Osteocyte (in vitro differentiated cells): Measurements from ENCODE around the gene KLHL2. TPM values are rescaled to one million over a fixed set of nuclear protein-coding genes. Genes with fewer than 3 reads are reported as not detected.
"Not testable (repeated sequence)": the region's sequence is repeated elsewhere in the genome, so short reads cannot be mapped to it uniquely, and the experiment has no call there.

Experiments
- DNase-seq: peaks from one replicate; pipeline ENCODE4 v3.0.0; 2021; ENCODE audit warnings: mixed read lengths; ENCODE audit not compliant: unreplicated experiment; ENCODE audit errors: extremely low spot score
- H3K27ac Mint-ChIP-seq: one replicate; pipeline ENCODE4 v1.8.0; 2021; ENCODE audit warnings: mild to moderate bottlenecking, mixed read lengths; ENCODE audit not compliant: unreplicated experiment
- H3K27me3 Mint-ChIP-seq: one replicate; pipeline ENCODE4 v1.8.0; 2021; ENCODE audit warnings: mixed read lengths; ENCODE audit not compliant: unreplicated experiment
- H3K36me3 Mint-ChIP-seq: one replicate; pipeline ENCODE4 v1.8.0; 2021; ENCODE audit warnings: mixed read lengths; ENCODE audit not compliant: unreplicated experiment
- H3K4me1 Mint-ChIP-seq: one replicate; pipeline ENCODE4 v1.8.0; 2021; ENCODE audit warnings: mixed read lengths; ENCODE audit not compliant: unreplicated experiment
- H3K4me3 Mint-ChIP-seq: one replicate; pipeline ENCODE4 v1.8.0; 2021; ENCODE audit warnings: mild to moderate bottlenecking, moderate library complexity, mixed read lengths; ENCODE audit not compliant: unreplicated experiment
- H3K9me3 Mint-ChIP-seq: one replicate; pipeline ENCODE4 v1.8.0; 2021; ENCODE audit warnings: mixed read lengths; ENCODE audit not compliant: unreplicated experiment
- total RNA-seq: library from RNA; stranded (reverse); gene quantifications from 2 replicates; pipeline ENCODE4 v1.2.1, GENCODE V29; 2021

The KLHL2 gene
- total RNA-seq, 1 donor from 2014 or later: 19.1 TPM

GRCh38 chr4:165256074-165256659, 48.8 kb downstream of the KLHL2 start:
- not testable (repeated sequence) for DNase-seq, H3K9me3 Mint-ChIP-seq, H3K4me1 Mint-ChIP-seq, H3K27ac Mint-ChIP-seq, H3K4me3 Mint-ChIP-seq, H3K36me3 Mint-ChIP-seq, H3K27me3 Mint-ChIP-seq

GRCh38 chr4:165259776-165260175, 52.4 kb downstream of the KLHL2 start:
- DNase-seq, H3K27me3 Mint-ChIP-seq, H3K4me3 Mint-ChIP-seq, H3K36me3 Mint-ChIP-seq, H3K9me3 Mint-ChIP-seq, H3K4me1 Mint-ChIP-seq, H3K27ac Mint-ChIP-seq: not testable (repeated sequence)

GRCh38 chr4:165262306-165262705, 54.9 kb downstream of the KLHL2 start:
- not testable (repeated sequence) for H3K27ac Mint-ChIP-seq, H3K36me3 Mint-ChIP-seq, DNase-seq, H3K4me3 Mint-ChIP-seq, H3K9me3 Mint-ChIP-seq, H3K27me3 Mint-ChIP-seq, H3K4me1 Mint-ChIP-seq

- H3K4me3 Mint-ChIP-seq, H3K27me3 Mint-ChIP-seq: not testable (repeated sequence)
These were observed 56.1 kb downstream of the KLHL2 start for GRCh38 chr4:165263466-165263865.

GRCh38 chr4:165269931-165270330, 62.6 kb downstream of the KLHL2 start:
- Mint-ChIP-seq H3K9me3 (peaks cover 12% of the 10 kb centered on the region), H3K36me3 (peaks cover 16% of the 10 kb centered on the region)
- not testable (repeated sequence) for H3K27ac Mint-ChIP-seq, H3K4me1 Mint-ChIP-seq, H3K27me3 Mint-ChIP-seq, H3K4me3 Mint-ChIP-seq, DNase-seq

More at GRCh38 chr4:165263466-165263865, 56.1 kb downstream of the KLHL2 start:
- not testable (repeated sequence) for DNase-seq, H3K4me1 Mint-ChIP-seq, H3K27ac Mint-ChIP-seq, H3K9me3 Mint-ChIP-seq, H3K36me3 Mint-ChIP-seq

GRCh38 chr4:165273443-165273842, 66.1 kb downstream of the KLHL2 start:
- not testable (repeated sequence) for H3K4me1 Mint-ChIP-seq, H3K27me3 Mint-ChIP-seq, H3K4me3 Mint-ChIP-seq, DNase-seq, H3K27ac Mint-ChIP-seq
- H3K9me3 Mint-ChIP-seq: peaks cover 12% of the 10 kb centered on the region
- H3K36me3 Mint-ChIP-seq: peaks cover 22% of the 10 kb centered on the region

GRCh38 chr4:165275357-165275756, 68.0 kb downstream of the KLHL2 start:
- not testable (repeated sequence) for H3K27ac Mint-ChIP-seq, H3K27me3 Mint-ChIP-seq, H3K4me1 Mint-ChIP-seq, H3K9me3 Mint-ChIP-seq, DNase-seq, H3K4me3 Mint-ChIP-seq
- peaks cover 23% of the 10 kb centered on the region for H3K36me3 Mint-ChIP-seq

GRCh38 chr4:165279531-165279930, 72.2 kb downstream of the KLHL2 start:
- H3K4me1 Mint-ChIP-seq, H3K27ac Mint-ChIP-seq, H3K27me3 Mint-ChIP-seq, H3K4me3 Mint-ChIP-seq, H3K9me3 Mint-ChIP-seq, DNase-seq: not testable (repeated sequence)
- H3K36me3 Mint-ChIP-seq: peaks cover 19% of the 10 kb centered on the region

- H3K27me3 Mint-ChIP-seq, DNase-seq, H3K4me3 Mint-ChIP-seq, H3K27ac Mint-ChIP-seq, H3K9me3 Mint-ChIP-seq: not testable (repeated sequence)
- Mint-ChIP-seq H3K4me1 (peaks cover 19% of the 10 kb centered on the region), H3K36me3 (peaks cover 17% of the 10 kb centered on the region)
These were observed 77.3 kb downstream of the KLHL2 start for GRCh38 chr4:165284697-165285096.

GRCh38 chr4:165286619-165287340, 79.4 kb downstream of the KLHL2 start:
- not testable (repeated sequence) for H3K9me3 Mint-ChIP-seq, H3K27ac Mint-ChIP-seq, H3K27me3 Mint-ChIP-seq, H3K4me3 Mint-ChIP-seq, DNase-seq
- Mint-ChIP-seq H3K4me1 (peaks cover 21% of the 10 kb centered on the region), H3K36me3 (peaks cover 13% of the 10 kb centered on the region)
